Fibroblast of skin of left biceps (primary cell): ENCODE data around the gene MAPKAP1.
"Not testable (repeated sequence)": the region's sequence is repeated elsewhere in the genome, so short reads cannot be mapped to it uniquely, and the experiment has no call there.

Experiments used
- DNase-seq, 2 experiments: peaks; one replicate each; pipeline ENCODE4 v3.0.0-alpha.2; 2013; ENCODE audit warnings: low read depth in 2 of 2

Gene MAPKAP1

DNA sequence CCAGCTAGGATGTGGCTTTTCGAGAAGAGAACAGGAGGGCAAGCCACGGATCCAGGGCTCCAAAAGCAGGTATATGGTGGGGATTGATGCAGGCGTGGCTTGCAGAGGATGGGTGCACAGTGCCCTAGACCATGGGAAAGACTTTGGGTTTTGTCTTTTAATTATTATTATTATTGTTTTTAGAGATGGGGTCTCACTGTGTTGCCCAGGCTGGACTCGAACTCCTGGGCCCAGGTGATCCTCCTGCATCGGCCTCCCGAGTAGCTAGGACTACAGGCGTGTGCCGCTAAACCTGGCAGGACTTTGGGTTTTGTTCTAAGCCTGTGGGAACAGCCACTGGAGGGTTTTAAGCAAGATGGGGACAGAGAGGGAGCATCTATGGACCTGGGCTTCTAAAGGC is 293.4 kb downstream of the MAPKAP1 start:
- no peak for DNase-seq

DNA sequence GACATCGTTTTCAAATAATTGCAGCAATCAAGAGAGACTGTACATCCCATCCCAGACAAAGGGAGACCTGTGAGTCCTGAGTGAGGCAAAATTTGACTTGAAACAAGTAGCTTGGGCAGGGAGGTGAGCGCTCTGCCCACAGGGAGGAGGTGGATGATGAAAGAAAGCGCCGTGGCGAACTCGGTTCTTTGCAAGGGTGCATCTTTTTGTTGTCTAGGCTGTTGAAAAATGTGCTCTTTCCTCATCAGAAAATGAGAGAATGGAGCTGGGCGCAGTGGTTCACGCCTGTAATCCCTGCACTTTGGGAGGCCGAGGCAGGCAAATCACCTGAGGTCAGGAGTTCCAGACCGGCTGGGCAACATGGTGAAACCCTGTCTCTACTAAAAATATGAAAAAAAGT is 294.8 kb downstream of the MAPKAP1 start:
- no peak for DNase-seq

DNA sequence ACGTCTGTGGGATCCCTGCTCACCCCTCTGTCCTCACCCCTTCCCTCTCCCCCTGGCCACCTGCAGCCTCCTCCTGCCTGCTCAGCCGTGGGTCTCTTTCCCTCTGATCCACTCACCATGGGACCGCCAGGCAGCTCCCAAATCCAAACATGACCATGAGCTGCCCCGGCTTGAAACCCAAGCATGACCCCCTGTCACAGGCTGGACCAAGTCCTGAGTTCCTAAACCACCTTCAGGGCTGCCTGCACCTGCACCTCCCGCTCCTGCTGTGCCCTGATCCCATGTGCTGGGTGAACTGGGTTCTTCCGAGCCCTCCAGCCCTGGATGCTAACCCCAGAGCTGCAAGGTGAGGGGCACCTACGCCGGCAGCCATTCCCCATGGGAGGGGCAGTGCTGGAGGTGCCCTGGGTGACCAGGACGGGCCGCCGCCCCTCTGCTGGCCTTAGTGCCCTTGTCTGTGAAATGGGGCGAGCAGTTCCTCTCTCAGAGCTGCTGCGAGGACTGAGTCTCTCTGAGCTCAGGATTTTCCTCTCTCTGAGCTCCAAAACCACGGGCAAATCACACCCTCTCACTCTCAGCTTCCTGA is 295.7 kb downstream of the MAPKAP1 start:
- DNase-seq, result no peak

DNA sequence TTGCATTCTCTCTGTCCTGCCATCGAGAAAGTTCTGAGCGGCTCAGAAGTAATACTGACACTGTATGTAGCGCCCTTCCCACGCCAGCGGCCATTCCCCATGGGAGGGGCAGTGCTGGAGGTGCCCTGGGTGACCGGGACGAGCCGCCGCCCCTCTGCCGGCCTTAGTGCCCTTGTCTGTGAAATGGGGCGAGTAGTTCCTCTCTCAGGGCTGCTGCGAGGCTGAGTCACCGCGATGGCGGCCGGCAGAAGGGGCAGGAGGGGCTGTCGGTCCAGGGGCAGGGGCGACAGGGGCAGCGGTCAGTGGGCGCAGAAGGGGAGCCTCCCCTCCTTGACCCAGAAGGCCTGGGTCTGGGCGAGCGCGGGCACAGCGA is 296.5 kb downstream of the MAPKAP1 start:
- no peak for DNase-seq

DNA sequence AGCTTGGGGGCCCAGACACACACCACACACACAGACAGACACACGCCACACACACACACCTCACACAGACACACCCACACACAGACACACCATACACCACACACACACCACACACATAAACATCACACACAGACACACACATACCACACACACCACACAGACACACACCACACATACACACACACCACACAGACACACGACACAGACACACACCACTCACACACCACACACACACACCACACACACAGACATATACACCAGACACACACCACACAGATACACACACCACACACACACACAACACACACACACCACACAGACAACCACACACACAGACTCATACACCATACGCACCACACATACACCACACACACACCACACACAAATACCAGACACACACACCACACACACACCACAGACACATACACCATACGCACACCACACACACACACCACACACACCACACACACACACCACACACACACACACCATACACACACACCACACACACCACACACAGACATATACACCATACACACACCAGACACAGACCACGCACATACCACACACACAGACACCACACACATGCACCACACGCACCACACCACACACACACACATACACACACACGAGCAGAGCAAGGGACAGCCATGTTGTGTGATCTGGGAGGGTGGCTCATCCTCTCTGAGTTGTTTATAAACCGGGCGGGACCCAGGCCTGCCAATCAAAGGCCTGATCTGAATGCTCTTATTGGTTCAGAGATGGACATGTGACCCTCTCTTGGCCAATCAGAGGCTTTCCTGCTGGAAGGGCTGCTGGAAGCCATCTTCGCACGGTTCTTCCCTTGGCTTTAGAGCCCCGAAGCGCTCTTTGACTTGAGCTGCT is 297.1 kb downstream of the MAPKAP1 start:
- peak in 1 of 2 experiments; percentile 5 for DNase-seq

DNA sequence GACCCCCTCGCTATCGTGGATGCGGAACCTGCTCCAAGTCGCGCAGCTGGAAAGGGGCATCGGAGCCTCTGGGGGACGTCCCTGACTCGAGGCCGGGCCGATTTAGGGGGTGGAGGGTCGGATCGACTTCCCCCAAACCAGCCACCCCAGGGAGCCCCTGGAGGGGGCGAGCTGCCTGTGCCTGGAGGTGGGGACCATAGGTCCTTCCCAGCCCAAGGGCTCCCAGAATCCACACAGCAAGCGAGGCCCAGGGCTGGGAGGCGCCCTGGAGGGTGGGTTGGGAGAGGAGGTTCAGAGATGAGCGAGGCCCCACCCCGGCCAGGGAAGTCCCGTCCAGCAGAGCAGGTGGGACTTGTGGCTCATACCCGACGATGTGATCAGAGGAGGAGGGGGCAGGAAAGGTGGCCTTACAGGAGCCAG is 297.8 kb downstream of the MAPKAP1 start:
- no peak for DNase-seq

DNA sequence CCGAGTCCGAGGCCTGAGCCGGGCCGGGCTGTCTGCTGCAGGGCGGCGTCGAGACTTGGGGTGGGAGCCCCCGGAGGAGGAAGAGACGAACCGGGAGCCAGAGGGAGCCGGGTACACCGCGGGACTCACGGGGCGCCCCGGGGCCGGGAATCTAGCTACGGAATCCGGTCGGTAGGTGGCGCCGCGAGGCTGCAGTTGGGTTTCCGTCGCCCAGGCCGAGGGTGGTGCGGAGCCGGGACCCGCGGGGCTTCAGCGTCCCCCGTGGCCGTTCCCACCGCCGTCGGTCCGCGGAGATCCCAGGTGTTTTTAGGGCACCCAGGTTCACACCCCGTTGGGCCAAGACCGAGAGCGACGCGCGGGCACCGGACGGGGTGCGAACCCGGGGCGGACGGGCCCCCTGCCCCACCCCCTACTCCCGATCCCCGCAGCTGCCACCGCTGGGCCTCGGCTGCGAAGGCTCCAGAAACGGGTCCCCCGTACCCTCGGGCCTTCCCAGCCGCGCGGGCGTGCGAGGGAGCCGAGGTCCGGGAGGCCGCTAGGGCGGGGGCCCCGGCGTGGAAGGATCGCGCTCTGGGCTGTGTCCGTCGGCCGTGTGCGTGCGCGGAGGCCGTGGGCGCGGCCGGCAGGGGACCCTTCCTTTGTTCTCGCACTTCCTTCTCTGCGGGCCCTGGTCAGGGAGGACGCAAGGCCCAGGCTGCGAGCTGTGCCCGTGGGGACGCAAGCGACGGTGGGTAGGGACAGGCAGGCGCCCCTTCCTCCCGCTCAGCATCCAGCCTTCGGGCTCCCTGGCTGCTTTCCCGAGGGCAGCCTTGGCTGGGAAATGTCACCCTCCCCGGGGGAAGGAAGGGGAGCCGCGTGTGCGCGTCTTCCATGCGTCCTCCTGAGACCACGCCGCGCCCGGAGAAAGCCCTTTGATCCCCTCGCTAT is 298.8 kb downstream of the MAPKAP1 start:
- peak; percentile 30 to 42 for DNase-seq

DNA sequence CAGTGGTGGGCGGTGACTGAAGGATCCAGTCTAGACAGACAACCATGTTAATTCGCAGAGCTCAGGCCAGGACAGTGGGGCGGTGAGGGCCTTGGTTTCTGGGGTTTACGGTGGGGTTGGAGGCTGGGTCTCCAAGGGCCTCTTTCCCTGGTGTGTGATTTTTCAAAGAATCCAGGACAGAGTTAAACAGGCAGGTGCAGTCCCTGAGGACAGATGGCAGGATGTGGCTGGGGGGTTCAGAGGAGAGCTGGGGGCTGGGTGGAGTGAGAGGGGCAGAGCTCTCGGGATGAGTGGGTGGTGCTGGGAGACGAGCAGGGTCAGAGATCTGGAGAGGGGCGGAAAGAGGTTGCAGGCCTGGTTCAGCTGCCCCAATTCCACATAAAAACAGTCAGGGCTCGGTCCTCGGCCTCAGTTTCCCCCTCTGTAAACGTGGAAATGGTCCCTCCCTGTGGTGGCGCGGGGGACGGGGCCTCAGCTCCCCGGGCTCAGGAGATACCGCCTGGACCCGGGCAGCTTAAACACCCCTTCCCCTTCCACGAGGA is 299.5 kb downstream of the MAPKAP1 start:
- DNase-seq, result no peak

DNA sequence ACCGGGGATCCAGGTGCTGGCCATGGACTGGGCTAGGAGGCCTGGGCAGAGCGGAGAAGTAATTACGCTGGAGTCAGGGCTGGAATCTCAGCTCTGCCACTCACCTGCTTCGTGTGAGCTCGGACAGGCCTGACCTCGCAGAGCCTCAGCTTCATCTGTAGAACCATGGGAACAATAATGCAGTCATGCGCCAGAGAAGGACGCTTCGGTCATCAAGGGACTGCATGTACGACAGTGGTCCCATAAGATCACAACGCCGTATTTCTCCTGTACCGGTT is 300.3 kb downstream of the MAPKAP1 start:
- no peak for DNase-seq

DNA sequence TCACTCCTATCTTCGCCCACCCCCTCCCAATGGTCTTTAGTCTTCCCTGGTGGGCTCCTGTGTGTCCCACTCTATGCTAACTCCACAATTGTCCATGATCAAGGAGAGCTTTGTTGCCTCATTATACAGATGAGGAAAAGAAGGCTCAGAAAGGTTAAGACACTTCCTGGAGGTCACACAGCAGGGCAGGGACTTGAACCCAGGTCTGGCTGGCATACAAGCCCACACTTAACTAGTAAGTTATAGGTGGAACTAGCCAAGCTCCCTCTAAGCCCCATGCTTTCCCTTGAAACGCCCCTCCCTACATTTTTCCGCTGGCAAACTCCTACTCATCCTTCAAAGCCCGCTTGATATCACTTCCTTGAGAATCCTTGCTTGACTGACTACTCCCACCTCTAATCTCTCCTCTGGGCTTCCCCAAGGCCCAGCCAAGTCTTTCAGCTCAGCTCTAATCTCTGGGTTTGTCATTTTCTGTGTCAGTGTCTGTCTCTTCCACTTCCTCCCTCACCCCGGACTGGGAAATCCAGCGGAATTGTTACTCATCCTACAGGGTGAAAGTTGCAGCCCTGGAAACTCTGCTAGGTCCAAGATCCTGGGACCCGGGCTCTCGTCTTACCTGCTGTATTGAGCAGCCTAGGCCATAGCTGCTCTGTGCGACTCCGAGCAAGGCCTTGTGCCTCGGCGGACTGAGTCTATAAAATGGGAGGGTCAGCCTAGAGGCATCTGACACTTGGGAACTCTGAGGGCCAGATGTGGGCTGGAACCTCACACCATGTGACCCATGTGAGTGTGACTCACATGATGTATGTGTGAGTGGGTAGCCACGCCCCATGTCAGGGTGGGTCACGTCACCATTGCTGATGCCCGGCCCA is 300.8 kb downstream of the MAPKAP1 start:
- DNase-seq, result no peak

DNA sequence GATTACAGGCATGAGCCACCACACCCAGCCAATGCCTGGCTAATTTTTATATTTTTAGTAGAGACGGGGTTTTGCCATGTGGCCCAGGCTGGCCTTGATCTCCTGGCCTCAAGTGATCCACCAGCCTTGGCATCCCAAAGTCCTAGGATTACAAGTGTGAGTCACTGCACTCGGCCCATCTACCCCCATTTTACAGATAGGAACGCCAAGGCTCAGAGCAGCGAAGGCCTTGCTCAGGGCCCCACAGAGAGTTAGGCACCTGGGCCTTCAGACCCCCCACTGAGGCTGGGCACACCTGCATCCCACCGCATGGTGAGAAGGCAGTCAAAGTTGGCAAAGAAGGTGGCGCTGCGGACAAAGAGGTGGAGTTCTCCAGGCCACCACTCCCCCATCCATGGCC is 302.3 kb downstream of the MAPKAP1 start:
- DNase-seq, result no peak

DNA sequence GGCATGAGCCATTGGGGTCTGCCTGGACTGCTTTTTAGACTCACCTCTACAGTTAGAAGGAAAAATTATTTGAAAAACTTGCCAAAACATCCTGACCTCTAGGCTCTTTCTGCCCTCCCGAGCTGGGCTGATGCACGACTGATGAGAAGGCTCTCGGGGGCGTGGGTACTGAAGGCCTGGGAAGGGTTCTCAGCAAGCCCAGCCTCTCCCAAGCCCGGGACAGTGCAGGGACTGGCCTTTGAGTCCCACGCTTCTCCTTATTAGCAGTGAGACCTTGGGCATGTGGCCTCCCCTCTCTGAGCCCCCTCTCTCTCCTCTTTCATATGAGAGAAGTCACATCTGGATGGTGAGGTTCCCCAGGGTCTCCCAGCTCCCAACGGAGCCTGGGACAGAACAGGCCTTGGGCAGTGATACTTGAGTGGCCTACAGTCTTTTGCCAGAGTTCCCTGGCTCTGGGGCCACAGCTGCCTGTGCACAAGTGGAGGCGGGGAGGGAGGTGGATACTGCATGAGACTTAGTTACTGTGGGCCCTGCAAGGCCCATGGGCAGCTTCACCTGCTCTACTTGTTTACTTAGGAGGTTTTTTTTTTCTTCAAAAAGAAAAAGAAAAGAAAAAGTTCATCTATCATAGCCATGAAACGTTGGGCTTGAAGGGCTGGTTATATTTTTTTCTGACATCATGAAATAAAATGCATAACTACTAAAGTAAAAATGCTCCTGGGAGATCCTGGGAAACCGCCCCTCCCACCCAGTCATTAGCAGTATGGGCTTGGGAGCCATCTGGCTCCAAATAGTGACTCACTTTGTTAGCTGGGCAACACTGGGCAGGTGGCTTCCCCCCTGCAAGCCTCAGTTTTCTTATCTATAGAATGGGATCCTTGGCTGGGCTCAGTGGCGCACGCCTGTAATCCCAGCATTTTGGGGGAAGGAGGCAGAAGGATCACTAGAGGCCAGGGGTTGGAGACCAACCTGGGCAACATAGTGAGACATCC is 306.0 kb downstream of the MAPKAP1 start:
- no peak for DNase-seq

DNA sequence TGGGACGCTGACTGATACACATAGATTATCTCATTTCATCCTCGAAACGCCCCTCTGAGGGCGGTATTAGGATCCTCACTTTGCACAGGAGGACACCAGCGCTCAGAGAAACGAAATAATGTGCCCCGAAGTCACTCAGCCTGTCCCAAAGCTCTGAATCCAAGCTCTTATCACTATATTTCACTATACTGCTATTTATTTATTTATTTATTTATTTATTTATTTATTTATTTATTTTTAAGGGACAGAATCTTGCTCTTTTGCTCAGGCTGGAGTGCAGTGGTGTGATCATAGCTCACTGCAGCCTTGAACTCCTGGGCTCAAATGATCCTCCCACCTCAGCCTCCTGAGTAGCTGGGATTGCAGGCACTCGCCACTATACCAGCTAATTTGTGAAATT is 306.8 kb downstream of the MAPKAP1 start:
- DNase-seq, result not testable (repeated sequence)

DNA sequence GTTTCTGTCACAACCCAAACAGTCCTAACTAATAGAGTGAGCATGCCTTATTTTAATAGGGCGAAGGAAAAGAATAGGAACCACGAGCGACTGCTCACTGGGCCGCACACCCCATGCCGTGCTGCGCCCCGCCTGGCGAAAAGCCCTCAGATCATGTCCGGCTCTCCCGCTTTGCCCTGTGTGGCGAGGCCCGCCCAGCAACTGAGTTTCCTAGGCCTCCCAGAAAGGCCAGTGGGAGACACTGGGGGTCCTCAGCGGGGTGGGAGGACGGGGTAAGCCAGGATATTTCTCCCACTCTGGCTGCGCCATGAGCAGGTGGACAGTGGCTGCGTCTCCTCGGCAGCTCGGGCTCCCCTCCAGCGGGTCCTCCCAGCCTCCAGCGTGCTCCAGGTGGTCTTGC is 307.3 kb downstream of the MAPKAP1 start:
- no peak for DNase-seq

DNA sequence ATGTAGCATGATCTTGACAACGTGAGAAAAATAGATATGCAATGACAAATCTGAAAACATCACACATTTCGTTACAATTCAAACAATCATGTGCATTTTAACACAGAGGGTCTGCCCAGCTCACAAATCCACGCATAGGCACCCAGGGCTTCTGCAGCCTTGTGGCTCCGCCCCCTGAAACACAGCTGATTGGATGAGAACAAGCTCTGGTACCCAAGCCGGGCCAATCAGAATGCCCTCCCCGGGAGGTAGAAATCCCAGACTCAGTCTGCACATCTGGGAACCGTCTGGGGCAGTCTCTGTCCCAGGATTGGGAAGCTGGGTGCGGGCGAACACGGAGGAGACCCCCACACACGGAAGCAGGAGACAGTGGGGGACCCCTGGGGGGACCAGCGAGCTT is 307.8 kb downstream of the MAPKAP1 start:
- no peak for DNase-seq

DNA sequence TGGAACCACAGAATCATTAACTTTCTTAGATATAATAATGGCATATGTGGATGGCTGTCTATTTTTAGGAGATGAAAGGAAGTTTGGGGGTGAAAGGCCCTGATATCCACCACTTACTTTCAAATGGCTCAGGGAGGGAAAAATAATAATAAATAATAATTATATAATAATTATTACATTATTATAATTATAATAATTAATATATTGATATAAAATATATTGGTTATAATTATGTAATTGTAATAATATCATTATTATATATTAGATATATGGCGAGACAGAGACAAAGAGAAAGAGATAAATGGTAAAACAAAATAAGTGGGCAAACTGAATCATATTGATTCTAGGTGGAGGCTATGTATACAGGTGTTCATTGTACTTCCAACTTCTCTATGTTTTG is 308.8 kb downstream of the MAPKAP1 start:
- DNase-seq, result no peak

DNA sequence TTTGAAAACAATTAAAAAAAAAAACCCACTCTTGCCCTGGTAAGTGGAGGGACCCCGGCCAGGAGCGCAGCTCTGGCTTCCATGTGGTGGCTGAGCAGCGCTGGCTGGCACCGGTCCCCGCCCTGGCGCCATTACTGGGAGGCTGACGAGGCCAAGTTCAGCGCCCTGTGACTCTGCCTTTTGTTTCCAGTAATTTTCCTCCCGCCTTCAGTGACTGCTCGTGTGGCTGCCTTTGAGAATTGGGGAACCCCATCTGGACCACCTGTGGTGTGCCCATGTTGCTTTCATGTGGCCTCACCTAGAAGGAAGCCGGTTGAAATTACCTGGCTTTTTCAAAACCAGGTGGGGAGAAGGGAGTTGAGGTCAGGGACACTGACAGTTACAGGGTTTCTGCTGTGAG is 309.3 kb downstream of the MAPKAP1 start:
- no peak for DNase-seq

DNA sequence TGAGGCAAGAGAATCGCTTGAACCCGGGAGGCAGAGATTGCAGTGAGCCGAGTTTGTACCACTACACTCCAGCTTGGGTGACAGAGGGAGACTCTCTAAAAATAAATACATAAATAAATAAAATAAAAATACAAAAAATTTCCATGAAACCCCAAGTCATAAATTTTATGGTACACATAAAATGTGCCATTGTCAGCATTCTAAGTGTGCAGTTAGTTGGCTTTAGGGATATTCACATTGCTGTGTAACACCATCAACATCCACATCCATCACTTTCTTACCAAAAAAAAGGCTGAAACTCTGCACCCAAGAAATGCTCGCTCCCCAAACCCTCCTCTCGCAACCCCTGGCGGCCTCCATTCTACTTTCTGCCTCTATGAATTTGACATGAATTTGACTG is 310.2 kb downstream of the MAPKAP1 start:
- DNase-seq, result no peak

DNA sequence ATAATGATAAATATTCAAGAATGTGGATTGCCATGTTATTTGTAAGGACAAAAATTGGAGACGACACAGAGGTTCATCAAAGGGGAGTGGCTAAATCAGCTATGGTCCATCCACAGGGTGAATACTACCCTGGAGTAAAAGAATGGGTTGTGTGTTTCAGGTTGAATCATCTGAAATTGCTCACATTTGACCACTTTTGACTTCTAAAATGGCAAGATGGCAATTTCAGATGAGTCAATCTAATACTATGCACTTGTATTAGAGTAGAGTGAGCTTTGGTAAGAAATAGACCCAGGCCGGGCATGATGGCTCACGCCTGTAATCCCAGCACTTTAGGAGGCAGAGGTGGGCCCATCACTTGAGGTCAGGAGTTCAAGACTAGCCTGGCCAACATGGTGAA is 313.6 kb downstream of the MAPKAP1 start:
- DNase-seq, result no peak

DNA sequence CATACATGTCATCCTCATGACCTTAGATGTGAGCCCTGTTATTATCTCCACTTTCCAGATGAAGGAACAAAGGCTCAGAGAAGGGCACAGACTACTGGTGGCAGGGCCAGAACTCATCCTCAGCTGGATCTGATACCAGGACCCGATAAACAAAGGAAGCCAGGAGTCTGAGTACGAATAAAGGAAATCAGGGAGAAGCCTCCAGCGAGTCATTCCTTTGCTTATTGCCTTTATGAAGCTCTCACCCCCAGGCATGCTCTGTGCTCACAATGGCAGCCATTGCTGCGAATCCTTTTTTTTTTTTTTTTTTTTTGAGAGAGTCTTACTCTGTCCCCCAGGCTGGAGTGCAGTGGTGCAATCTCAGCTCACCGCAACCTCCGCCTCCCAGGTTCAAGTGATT is 315.3 kb downstream of the MAPKAP1 start:
- no peak for DNase-seq
